HEK293 (cell line): ENCODE results near the gene ADK.
A peak's percentile ranks its signal among the peaks of the same experiment; 100 is the strongest.

ENCODE experiments used
- AEBP2 ChIP-seq: fragments of 450-650 bp; formaldehyde crosslinking; IDR thresholded peaks from 2 replicates; pipeline ENCODE4 v1.5.1; 2016; ENCODE audit warnings: missing biosample characterization, missing genetic modification characterization, borderline replicate concordance
- BCL11B ChIP-seq: fragments of 450-650 bp; formaldehyde crosslinking; IDR thresholded peaks from 2 replicates; pipeline ENCODE4 v1.5.1; 2016; ENCODE audit warnings: low read depth, missing biosample characterization, missing genetic modification characterization
- FEZF1 ChIP-seq: fragments of 450-650 bp; formaldehyde crosslinking; IDR thresholded peaks from 2 replicates; pipeline ENCODE4 v1.5.1; 2016; ENCODE audit warnings: missing biosample characterization, missing genetic modification characterization
- HIC1 ChIP-seq: fragments of 450-650 bp; formaldehyde crosslinking; IDR thresholded peaks from 2 replicates; pipeline ENCODE4 v1.5.1; 2016; ENCODE audit warnings: missing biosample characterization, missing genetic modification characterization
- HOXD13 ChIP-seq: sonication (generic); formaldehyde crosslinking; IDR thresholded peaks from 2 replicates; pipeline ENCODE4 v1.8.0; 2022; ENCODE audit warnings: missing genetic modification reagents, borderline replicate concordance
- IKZF3 ChIP-seq: fragments of 450-650 bp; IDR thresholded peaks from 2 replicates; pipeline ENCODE4 v1.5.0; 2018; ENCODE audit warnings: missing biosample characterization, mild to moderate bottlenecking, missing genetic modification characterization, moderate library complexity
- KLF7 ChIP-seq: fragments of 450-650 bp; formaldehyde crosslinking; IDR thresholded peaks from 2 replicates; pipeline ENCODE4 v1.5.1; 2016; ENCODE audit warnings: missing biosample characterization, missing genetic modification characterization, borderline replicate concordance
- MYNN ChIP-seq: fragments of 450-650 bp; formaldehyde crosslinking; IDR thresholded peaks from 2 replicates; pipeline ENCODE4 v1.5.1; 2016; ENCODE audit warnings: missing biosample characterization, missing genetic modification characterization, borderline replicate concordance
- PRDM1 ChIP-seq: fragments of 450-650 bp; formaldehyde crosslinking; IDR thresholded peaks from 2 replicates; pipeline ENCODE4; 2016; ENCODE audit warnings: missing biosample characterization, missing genetic modification characterization
- SETDB1 ChIP-seq: IDR thresholded peaks from one replicate; pipeline ENCODE4 v1.6.1; 2017; ENCODE audit warnings: mild to moderate bottlenecking, low read length, moderate library complexity, mixed read lengths; ENCODE audit not compliant: insufficient read length
- ZBTB48 ChIP-seq: fragments of 450-650 bp; formaldehyde crosslinking; IDR thresholded peaks from 2 replicates; pipeline ENCODE4 v1.5.1; 2016; ENCODE audit warnings: missing biosample characterization, missing genetic modification characterization
- ZFHX2 ChIP-seq: fragments of 450-650 bp; formaldehyde crosslinking; conservative IDR thresholded peaks from 2 replicates; pipeline ENCODE4 v1.5.1; 2016; ENCODE audit warnings: missing biosample characterization, missing genetic modification characterization
- ZNF155 ChIP-seq: fragments of 450-650 bp; formaldehyde crosslinking; IDR thresholded peaks from 2 replicates; pipeline ENCODE4 v1.5.1; 2016; ENCODE audit warnings: missing biosample characterization, missing genetic modification characterization
- ZNF157 ChIP-seq: fragments of 450-650 bp; formaldehyde crosslinking; IDR thresholded peaks from 2 replicates; pipeline ENCODE4 v1.5.1; 2016; ENCODE audit warnings: missing biosample characterization, missing genetic modification characterization
- ZNF2 ChIP-seq: fragments of 450-650 bp; formaldehyde crosslinking; IDR thresholded peaks from 2 replicates; pipeline ENCODE4 v1.5.1; 2016; ENCODE audit warnings: missing biosample characterization, missing genetic modification characterization
- ZNF239 ChIP-seq: fragments of 450-650 bp; formaldehyde crosslinking; IDR thresholded peaks from 2 replicates; pipeline ENCODE4 v1.5.1; 2016; ENCODE audit warnings: missing biosample characterization, missing genetic modification characterization
- ZNF248 ChIP-seq: fragments of 450-650 bp; formaldehyde crosslinking; IDR thresholded peaks from 2 replicates; pipeline ENCODE4 v1.5.1; 2017; ENCODE audit warnings: missing biosample characterization, missing genetic modification characterization
- ZNF311 ChIP-seq: fragments of 450-650 bp; formaldehyde crosslinking; IDR thresholded peaks from 2 replicates; pipeline ENCODE4 v1.5.1; 2017; ENCODE audit warnings: missing biosample characterization, missing genetic modification characterization, borderline replicate concordance
- ZNF366 ChIP-seq: fragments of 450-650 bp; formaldehyde crosslinking; conservative IDR thresholded peaks from 2 replicates; pipeline ENCODE4 v1.5.1; 2016; ENCODE audit warnings: missing biosample characterization, missing genetic modification characterization
- ZNF488 ChIP-seq: fragments of 450-650 bp; formaldehyde crosslinking; IDR thresholded peaks from 2 replicates; pipeline ENCODE4 v1.5.1; 2016; ENCODE audit warnings: missing biosample characterization, missing genetic modification characterization
- ZNF530 ChIP-seq: fragments of 450-650 bp; formaldehyde crosslinking; IDR thresholded peaks from 2 replicates; pipeline ENCODE4 v1.5.1; 2016; ENCODE audit warnings: low read depth, missing biosample characterization, missing genetic modification characterization
- ZNF544 ChIP-seq: fragments of 450-650 bp; formaldehyde crosslinking; IDR thresholded peaks from 2 replicates; pipeline ENCODE4 v1.5.0; 2017; ENCODE audit warnings: missing biosample characterization, missing genetic modification characterization
- ZNF548 ChIP-seq: fragments of 450-650 bp; formaldehyde crosslinking; IDR thresholded peaks from 2 replicates; pipeline ENCODE4 v1.5.1; 2016; ENCODE audit warnings: missing biosample characterization, missing genetic modification characterization
- ZNF555 ChIP-seq: fragments of 450-650 bp; formaldehyde crosslinking; conservative IDR thresholded peaks from 2 replicates; pipeline ENCODE4 v1.5.1; 2017; ENCODE audit warnings: missing biosample characterization, mild to moderate bottlenecking, missing genetic modification characterization, inconsistent platforms
- ZNF580 ChIP-seq: fragments of 450-650 bp; formaldehyde crosslinking; IDR thresholded peaks from 2 replicates; pipeline ENCODE4 v1.5.1; 2016; ENCODE audit warnings: missing biosample characterization, missing genetic modification characterization
- ZNF600 ChIP-seq: fragments of 450-650 bp; formaldehyde crosslinking; IDR thresholded peaks from 2 replicates; pipeline ENCODE4 v1.5.1; 2016; ENCODE audit warnings: missing biosample characterization, missing genetic modification characterization
- ZNF626 ChIP-seq: fragments of 450-650 bp; sonication (Bioruptor Pico); formaldehyde crosslinking; IDR thresholded peaks from 2 replicates; pipeline ENCODE4 v1.5.1; 2018; ENCODE audit warnings: missing biosample characterization, missing genetic modification characterization, inconsistent platforms
- ZNF658 ChIP-seq: fragments of 450-650 bp; formaldehyde crosslinking; IDR thresholded peaks from 2 replicates; pipeline ENCODE4; 2016; ENCODE audit warnings: missing biosample characterization, missing genetic modification characterization
- ZNF670 ChIP-seq: fragments of 450-650 bp; formaldehyde crosslinking; IDR thresholded peaks from 2 replicates; pipeline ENCODE4 v1.5.1; 2016; ENCODE audit warnings: missing biosample characterization, missing genetic modification characterization, low read depth
- ZNF777 ChIP-seq: fragments of 450-650 bp; formaldehyde crosslinking; IDR thresholded peaks from 2 replicates; pipeline ENCODE4 v1.5.1; 2017; ENCODE audit warnings: missing biosample characterization, missing genetic modification characterization, borderline replicate concordance
- ZSCAN16 ChIP-seq: fragments of 450-650 bp; formaldehyde crosslinking; IDR thresholded peaks from 2 replicates; pipeline ENCODE4 v1.5.1; 2016; ENCODE audit warnings: missing biosample characterization, missing genetic modification characterization
- TF ChIP-seq, protein P1 (sequence below): fragments of 450-650 bp; formaldehyde crosslinking; IDR thresholded peaks from 2 replicates; pipeline ENCODE4 v1.5.1; 2016; ENCODE audit warnings: missing biosample characterization, missing genetic modification characterization
- TF ChIP-seq, protein P2 (sequence below): fragments of 450-650 bp; formaldehyde crosslinking; IDR thresholded peaks from 2 replicates; pipeline ENCODE4 v1.5.1; 2016; ENCODE audit warnings: missing biosample characterization, missing genetic modification characterization
- TF ChIP-seq, protein P3 (sequence below): fragments of 450-650 bp; formaldehyde crosslinking; IDR thresholded peaks from 2 replicates; pipeline ENCODE4 v1.5.1; 2016; ENCODE audit warnings: missing biosample characterization, missing genetic modification characterization

The ADK gene

GRCh38 chr10:74589226-74589673 is 438.2 kb downstream of the ADK start (continued):
- TF ChIP-seq, protein P1, sequence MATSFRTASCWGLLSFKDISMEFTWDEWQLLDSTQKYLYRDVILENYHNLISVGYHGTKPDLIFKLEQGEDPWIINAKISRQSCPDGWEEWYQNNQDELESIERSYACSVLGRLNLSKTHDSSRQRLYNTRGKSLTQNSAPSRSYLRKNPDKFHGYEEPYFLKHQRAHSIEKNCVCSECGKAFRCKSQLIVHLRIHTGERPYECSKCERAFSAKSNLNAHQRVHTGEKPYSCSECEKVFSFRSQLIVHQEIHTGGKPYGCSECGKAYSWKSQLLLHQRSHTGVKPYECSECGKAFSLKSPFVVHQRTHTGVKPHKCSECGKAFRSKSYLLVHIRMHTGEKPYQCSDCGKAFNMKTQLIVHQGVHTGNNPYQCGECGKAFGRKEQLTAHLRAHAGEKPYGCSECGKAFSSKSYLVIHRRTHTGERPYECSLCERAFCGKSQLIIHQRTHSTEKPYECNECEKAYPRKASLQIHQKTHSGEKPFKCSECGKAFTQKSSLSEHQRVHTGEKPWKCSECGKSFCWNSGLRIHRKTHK (tag by site-specific recombination): no peak
- TF ChIP-seq ZNF600 (tag by site-specific recombination) (peak; percentile 100), ZNF155 (tag by site-specific recombination) (no peak), ZNF530 (no peak), MYNN (tag by site-specific recombination) (peak; percentile 99), SETDB1 (no peak), ZNF488 (tag by site-specific recombination) (no peak), ZNF239 (no peak), ZNF311 (no peak), ZFHX2 (tag by site-specific recombination) (peak; percentile 56), ZNF580 (tag by site-specific recombination) (0 out of 2 replicates have a peak, but pooled peaks have one; percentile 51), ZNF248 (tag by site-specific recombination) (no peak), ZNF2 (tag by site-specific recombination) (peak; percentile 65; the same call in 1 of the 2 replicates), FEZF1 (peak; percentile 86), ZNF626 (no peak), ZNF777 (tag by site-specific recombination) (no peak), PRDM1 (tag by site-specific recombination) (no peak), IKZF3 (tag by site-specific recombination) (peak; percentile 74), ZNF366 (tag by site-specific recombination) (no peak; the same call in none of the 2 replicates), ZNF555 (tag by site-specific recombination) (no peak), ZNF548 (tag by site-specific recombination) (no peak), ZNF670 (tag by site-specific recombination) (no peak), KLF7 (no peak), ZNF157 (no peak), BCL11B (tag by site-specific recombination) (no peak), ZSCAN16 (tag by site-specific recombination) (no peak), ZBTB48 (tag by site-specific recombination) (no peak), AEBP2 (tag by site-specific recombination) (no peak), ZNF658 (tag by site-specific recombination) (no peak), ZNF544 (tag by site-specific recombination) (no peak), HOXD13 (CRISPR knock-in tag) (no peak), HIC1 (tag by site-specific recombination) (no peak)
- TF ChIP-seq, protein P2, sequence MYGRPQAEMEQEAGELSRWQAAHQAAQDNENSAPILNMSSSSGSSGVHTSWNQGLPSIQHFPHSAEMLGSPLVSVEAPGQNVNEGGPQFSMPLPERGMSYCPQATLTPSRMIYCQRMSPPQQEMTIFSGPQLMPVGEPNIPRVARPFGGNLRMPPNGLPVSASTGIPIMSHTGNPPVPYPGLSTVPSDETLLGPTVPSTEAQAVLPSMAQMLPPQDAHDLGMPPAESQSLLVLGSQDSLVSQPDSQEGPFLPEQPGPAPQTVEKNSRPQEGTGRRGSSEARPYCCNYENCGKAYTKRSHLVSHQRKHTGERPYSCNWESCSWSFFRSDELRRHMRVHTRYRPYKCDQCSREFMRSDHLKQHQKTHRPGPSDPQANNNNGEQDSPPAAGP: no peak
- TF ChIP-seq, protein P3, sequence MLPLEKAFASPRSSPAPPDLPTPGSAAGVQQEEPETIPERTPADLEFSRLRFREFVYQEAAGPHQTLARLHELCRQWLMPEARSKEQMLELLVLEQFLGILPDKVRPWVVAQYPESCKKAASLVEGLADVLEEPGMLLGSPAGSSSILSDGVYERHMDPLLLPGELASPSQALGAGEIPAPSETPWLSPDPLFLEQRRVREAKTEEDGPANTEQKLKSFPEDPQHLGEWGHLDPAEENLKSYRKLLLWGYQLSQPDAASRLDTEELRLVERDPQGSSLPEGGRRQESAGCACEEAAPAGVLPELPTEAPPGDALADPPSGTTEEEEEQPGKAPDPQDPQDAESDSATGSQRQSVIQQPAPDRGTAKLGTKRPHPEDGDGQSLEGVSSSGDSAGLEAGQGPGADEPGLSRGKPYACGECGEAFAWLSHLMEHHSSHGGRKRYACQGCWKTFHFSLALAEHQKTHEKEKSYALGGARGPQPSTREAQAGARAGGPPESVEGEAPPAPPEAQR (tag by site-specific recombination): no peak
